Gastroesophageal sphincter (tissue), 3 donors: ENCODE measurements around the gene SAA2.
A peak's percentile ranks its signal among the peaks of the same experiment; 100 is the strongest.

Experiments used
- POLR2A ChIP-seq, 2 donors: fragments of 450-650 bp; IDR thresholded peaks; one replicate each; pipeline ENCODE4 v1.6.1; 2017; ENCODE audit warnings: antibody characterized with exemption in 2 of 2, mild to moderate bottlenecking in 2 of 2, moderate library complexity in 1 of 2
- POLR2AphosphoS5 ChIP-seq: sonication (generic); formaldehyde crosslinking; IDR thresholded peaks from one replicate; pipeline ENCODE4 v1.6.1; 2017; ENCODE audit warnings: antibody characterized with exemption
- TF ChIP-seq, protein P1 (sequence below), 4 experiments: fragments of 200-600 bp in 2 of 4; fragments of 450-650 bp in 2 of 4; sonication (generic) in 1 of 4; IDR thresholded peaks; one replicate each; pipeline ENCODE4 v1.5.1; 2017 to 2019; ENCODE audit warnings: antibody characterized with exemption in 4 of 4, mild to moderate bottlenecking in 2 of 4, moderate library complexity in 2 of 4

DNA sequence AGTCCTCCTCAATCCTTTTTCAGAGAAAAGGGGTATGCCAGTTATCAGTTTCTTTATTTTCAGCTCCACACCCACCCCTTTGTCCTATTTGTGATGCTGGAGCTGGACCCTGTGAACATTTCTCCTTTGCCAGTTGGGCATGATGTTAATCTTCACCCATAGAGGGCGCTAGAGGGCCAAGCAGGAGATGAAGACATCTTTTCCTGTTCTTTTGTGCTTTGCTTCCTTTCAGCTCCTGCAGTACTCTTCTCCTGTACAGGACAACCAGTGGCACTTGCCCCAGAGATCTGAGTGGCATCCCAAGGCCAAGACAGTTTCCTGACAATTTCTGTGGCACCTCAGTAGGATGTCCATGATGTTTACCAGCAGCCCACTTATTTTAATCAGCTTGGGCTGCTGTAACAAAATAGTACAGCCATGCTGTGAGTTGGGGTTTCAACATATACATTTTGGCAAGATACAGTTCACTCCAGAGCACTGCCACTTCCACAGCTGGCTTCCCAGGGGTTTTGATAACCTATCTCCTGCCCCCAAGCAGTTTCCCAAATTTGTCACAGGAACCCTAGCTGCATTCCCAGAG is 4.6 kb downstream of the SAA2 start:
- TF ChIP-seq, protein P1, sequence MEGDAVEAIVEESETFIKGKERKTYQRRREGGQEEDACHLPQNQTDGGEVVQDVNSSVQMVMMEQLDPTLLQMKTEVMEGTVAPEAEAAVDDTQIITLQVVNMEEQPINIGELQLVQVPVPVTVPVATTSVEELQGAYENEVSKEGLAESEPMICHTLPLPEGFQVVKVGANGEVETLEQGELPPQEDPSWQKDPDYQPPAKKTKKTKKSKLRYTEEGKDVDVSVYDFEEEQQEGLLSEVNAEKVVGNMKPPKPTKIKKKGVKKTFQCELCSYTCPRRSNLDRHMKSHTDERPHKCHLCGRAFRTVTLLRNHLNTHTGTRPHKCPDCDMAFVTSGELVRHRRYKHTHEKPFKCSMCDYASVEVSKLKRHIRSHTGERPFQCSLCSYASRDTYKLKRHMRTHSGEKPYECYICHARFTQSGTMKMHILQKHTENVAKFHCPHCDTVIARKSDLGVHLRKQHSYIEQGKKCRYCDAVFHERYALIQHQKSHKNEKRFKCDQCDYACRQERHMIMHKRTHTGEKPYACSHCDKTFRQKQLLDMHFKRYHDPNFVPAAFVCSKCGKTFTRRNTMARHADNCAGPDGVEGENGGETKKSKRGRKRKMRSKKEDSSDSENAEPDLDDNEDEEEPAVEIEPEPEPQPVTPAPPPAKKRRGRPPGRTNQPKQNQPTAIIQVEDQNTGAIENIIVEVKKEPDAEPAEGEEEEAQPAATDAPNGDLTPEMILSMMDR (IDR thresholded peaks at IDR 0.05), result peak in 3 of 4 experiments; percentile 17 to 55 (median 18)
- TF ChIP-seq POLR2A (IDR thresholded peaks at IDR 0.05) (no peak), POLR2AphosphoS5 (no peak)
